ENCODE measurements around the gene RALGPS2. TPM values are rescaled to one million over a fixed set of nuclear protein-coding genes. Genes with fewer than 3 reads are reported as not detected.

The RALGPS2 gene
- total RNA-seq, 1 experiment from 2014 or later: 41.5 TPM

- H3K4me1 ChIP-seq: no peaks in the 10 kb centered on the region
- no peaks in the 10 kb centered on the region for H3K27me3 ChIP-seq
- H3K4me3 ChIP-seq: no peak overlapping the region
- H3K27ac ChIP-seq: no peak overlapping the region
- no peak for DNase-seq
- peaks cover 19% of the 10 kb centered on the region for H3K36me3 ChIP-seq
- H3K9me3 ChIP-seq (replicated peaks): no peaks in the 10 kb centered on the region
Measured at GRCh38 chr1:178781533-178782330, 56.7 kb downstream of the RALGPS2 start.

GRCh38 chr1:178784131-178784536, 59.1 kb downstream of the RALGPS2 start:
- H3K9me3 ChIP-seq (replicated peaks): no peaks in the 10 kb centered on the region
- no peaks in the 10 kb centered on the region for H3K4me1 ChIP-seq
- H3K36me3 ChIP-seq: peaks cover 17% of the 10 kb centered on the region
- H3K27ac ChIP-seq: no peak overlapping the region
- no peak overlapping the region for H3K4me3 ChIP-seq
- H3K27me3 ChIP-seq: no peaks in the 10 kb centered on the region
- DNase-seq: no peak

- Histone ChIP-seq H3K9me3 (replicated peaks) (no peaks in the 10 kb centered on the region), H3K36me3 (peaks cover 7% of the 10 kb centered on the region; the same call in 1 of the 2 replicates), H3K4me3 (no peak overlapping the region), H3K27ac (no peak overlapping the region), H3K27me3 (no peaks in the 10 kb centered on the region), H3K4me1 (no peaks in the 10 kb centered on the region)
- DNase-seq: no peak
Measured at GRCh38 chr1:178792394-178792793, 67.3 kb downstream of the RALGPS2 start.

- H3K36me3 ChIP-seq: peaks cover 7% of the 10 kb centered on the region; the same call in 1 of the 2 replicates
- DNase-seq: no peak
- H3K27me3 ChIP-seq: no peaks in the 10 kb centered on the region
- no peak overlapping the region for H3K27ac ChIP-seq
- H3K4me3 ChIP-seq: no peak overlapping the region
- H3K9me3 ChIP-seq (replicated peaks): peaks cover 4% of the 10 kb centered on the region; the same call in 1 of the 2 replicates
- H3K4me1 ChIP-seq: no peaks in the 10 kb centered on the region
Measured at GRCh38 chr1:178796013-178796412, 71.0 kb downstream of the RALGPS2 start.

- Histone ChIP-seq H3K27me3 (no peaks in the 10 kb centered on the region), H3K9me3 (replicated peaks) (peaks cover 4% of the 10 kb centered on the region; the same call in 1 of the 2 replicates), H3K4me1 (no peaks in the 10 kb centered on the region), H3K4me3 (no peak overlapping the region), H3K36me3 (0 out of 2 replicates have a peak, but pooled peaks cover 2% of the 10 kb centered on the region), H3K27ac (no peak overlapping the region)
- no peak for DNase-seq
Measured at GRCh38 chr1:178797590-178797989, 72.5 kb downstream of the RALGPS2 start.

GRCh38 chr1:178798232-178798861, 73.3 kb downstream of the RALGPS2 start:
- 0 out of 2 replicates have a peak, but pooled peaks cover 2% of the 10 kb centered on the region for H3K36me3 ChIP-seq
- H3K4me3 ChIP-seq: no peak overlapping the region
- no peaks in the 10 kb centered on the region for H3K27me3 ChIP-seq
- no peaks in the 10 kb centered on the region for H3K4me1 ChIP-seq
- no peak overlapping the region for H3K27ac ChIP-seq
- no peak for DNase-seq
- peaks cover 4% of the 10 kb centered on the region; the same call in 1 of the 2 replicates for H3K9me3 ChIP-seq (replicated peaks)

GRCh38 chr1:178802873-178803272, 77.8 kb downstream of the RALGPS2 start:
- Histone ChIP-seq H3K4me3 (no peak overlapping the region), H3K4me1 (no peaks in the 10 kb centered on the region), H3K27ac (no peak overlapping the region), H3K9me3 (replicated peaks) (peaks cover 4% of the 10 kb centered on the region; the same call in 1 of the 2 replicates), H3K27me3 (no peaks in the 10 kb centered on the region), H3K36me3 (0 out of 2 replicates have a peak, but pooled peaks cover 2% of the 10 kb centered on the region)
- no peak for DNase-seq

- no peaks in the 10 kb centered on the region for H3K27me3 ChIP-seq
- H3K27ac ChIP-seq: no peak overlapping the region
- no peaks in the 10 kb centered on the region for H3K4me1 ChIP-seq
- no peaks in the 10 kb centered on the region; the same call in 1 of the 2 replicates for H3K36me3 ChIP-seq
- no peaks in the 10 kb centered on the region for H3K9me3 ChIP-seq (replicated peaks)
- no peak for DNase-seq
- H3K4me3 ChIP-seq: no peak overlapping the region
Measured at GRCh38 chr1:178806665-178807300, 81.7 kb downstream of the RALGPS2 start.

GRCh38 chr1:178808529-178808928, 83.5 kb downstream of the RALGPS2 start:
- no peak for DNase-seq
- Histone ChIP-seq H3K9me3 (replicated peaks) (no peaks in the 10 kb centered on the region), H3K36me3 (no peaks in the 10 kb centered on the region; the same call in 1 of the 2 replicates), H3K27me3 (no peaks in the 10 kb centered on the region), H3K4me3 (no peak overlapping the region), H3K4me1 (no peaks in the 10 kb centered on the region), H3K27ac (no peak overlapping the region)

- peaks cover 3% of the 10 kb centered on the region; the same call in 1 of the 2 replicates for H3K36me3 ChIP-seq
- DNase-seq: no peak
- H3K27me3 ChIP-seq: no peaks in the 10 kb centered on the region
- H3K4me3 ChIP-seq: no peak overlapping the region
- no peak overlapping the region for H3K27ac ChIP-seq
- no peaks in the 10 kb centered on the region for H3K9me3 ChIP-seq (replicated peaks)
- no peaks in the 10 kb centered on the region for H3K4me1 ChIP-seq
Measured at GRCh38 chr1:178810585-178810984, 85.5 kb downstream of the RALGPS2 start.

- Histone ChIP-seq H3K4me1 (no peaks in the 10 kb centered on the region), H3K9me3 (replicated peaks) (no peaks in the 10 kb centered on the region), H3K27me3 (no peaks in the 10 kb centered on the region), H3K36me3 (0 out of 2 replicates have a peak, but pooled peaks cover 3% of the 10 kb centered on the region), H3K27ac (no peak overlapping the region), H3K4me3 (no peak overlapping the region)
- no peak for DNase-seq
Measured at GRCh38 chr1:178818416-178818815, 93.4 kb downstream of the RALGPS2 start.

- H3K27ac ChIP-seq: no peak overlapping the region
- no peak overlapping the region for H3K4me3 ChIP-seq
- peak in 1 of 2 experiments; percentile 4 for DNase-seq
Measured at GRCh38 chr1:178819123-178819522, 94.1 kb downstream of the RALGPS2 start.

GRCh38 chr1:178821134-178821866, 96.3 kb downstream of the RALGPS2 start:
- no peaks in the 10 kb centered on the region for H3K9me3 ChIP-seq (replicated peaks)
- H3K4me3 ChIP-seq: no peak overlapping the region
- no peak overlapping the region for H3K27ac ChIP-seq
- no peak for DNase-seq
- no peaks in the 10 kb centered on the region for H3K27me3 ChIP-seq
- no peaks in the 10 kb centered on the region for H3K4me1 ChIP-seq
- H3K36me3 ChIP-seq: peaks cover 4% of the 10 kb centered on the region; the same call in 1 of the 2 replicates

More at GRCh38 chr1:178819123-178819522, 94.1 kb downstream of the RALGPS2 start:
- no peaks in the 10 kb centered on the region for H3K9me3 ChIP-seq (replicated peaks)
- no peaks in the 10 kb centered on the region for H3K4me1 ChIP-seq
- H3K36me3 ChIP-seq: 0 out of 2 replicates have a peak, but pooled peaks cover 3% of the 10 kb centered on the region
- no peaks in the 10 kb centered on the region for H3K27me3 ChIP-seq

- no peak for DNase-seq
- Histone ChIP-seq H3K27ac (no peak overlapping the region), H3K9me3 (replicated peaks) (no peaks in the 10 kb centered on the region), H3K36me3 (peaks cover 4% of the 10 kb centered on the region; the same call in 1 of the 2 replicates), H3K4me1 (no peaks in the 10 kb centered on the region), H3K27me3 (no peaks in the 10 kb centered on the region), H3K4me3 (no peak overlapping the region)
Measured at GRCh38 chr1:178825167-178825566, 100.1 kb downstream of the RALGPS2 start.

All from SJCRH30 (cell line).